NCI-H1436 treated with DMSO at 0.1 percent for 48 hours (cell line): ENCODE data around the gene SDE2.
"Not testable (repeated sequence)": the region's sequence is repeated elsewhere in the genome, so short reads cannot be mapped to it uniquely, and the experiment has no call there.

Experiments used
- DNase-seq: peaks from one replicate; lab custom pipeline; 2025; lab: John Stamatoyannopoulos, UW

The SDE2 gene

DNA sequence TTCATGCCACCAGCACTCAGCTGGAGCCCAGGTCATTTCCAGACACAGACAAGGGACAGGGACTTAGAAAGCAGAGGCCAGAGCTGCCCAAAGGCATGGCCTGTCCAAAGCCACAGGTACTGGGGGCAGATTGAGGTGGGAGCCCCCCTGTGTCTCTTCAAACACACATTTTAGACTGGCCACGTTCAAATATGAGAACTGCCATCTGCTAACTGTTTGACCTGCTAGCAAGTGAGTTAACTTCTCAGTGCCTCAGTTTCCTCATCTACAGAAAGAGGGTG, 57.3 kb downstream of the SDE2 start:
- DNase-seq: no peak

DNA sequence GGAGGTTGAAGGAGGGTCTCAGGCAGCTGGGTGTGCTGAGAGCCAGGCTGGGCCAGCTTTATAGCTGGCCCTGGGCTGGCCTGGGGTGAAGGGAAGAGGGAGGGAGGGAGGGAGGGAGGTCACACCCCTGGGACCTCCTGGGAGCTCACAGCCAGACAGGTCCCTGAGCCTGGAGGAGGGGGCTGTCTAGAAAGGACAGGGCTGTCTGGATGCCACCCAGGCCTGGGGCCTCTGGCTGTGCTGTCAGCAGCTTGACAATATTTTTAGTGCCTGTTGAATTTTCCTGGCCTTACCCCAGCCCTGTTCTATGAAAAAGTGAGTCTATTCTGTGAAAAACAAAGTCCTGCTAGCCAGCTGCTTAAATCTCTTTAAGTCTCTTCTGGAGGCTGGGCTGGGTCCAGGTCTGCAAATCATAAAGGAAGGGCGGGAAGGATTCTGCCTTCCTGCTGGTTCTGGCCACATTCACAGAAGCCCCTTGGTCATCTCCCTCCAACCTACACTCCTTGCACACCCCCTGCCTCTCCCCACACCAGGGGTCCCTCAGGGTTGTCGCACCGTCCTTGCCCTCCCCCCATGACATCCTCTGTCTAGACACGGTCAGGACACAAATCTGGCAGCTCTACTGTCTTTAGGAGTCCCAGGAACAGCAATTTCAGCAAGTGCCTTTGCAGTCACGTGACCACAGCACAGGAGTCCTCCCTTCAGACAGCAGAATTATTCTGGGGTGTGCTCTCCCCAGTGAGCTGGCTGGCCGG, 57.8 kb downstream of the SDE2 start, which contains the start of gene LEFTY2:
Gene LEFTY2, minus strand, starts transcription at position 34 of the 755 bp plus-strand sequence. CDS start 80 bp downstream, outside the sequence.
- DNase-seq: no peak

DNA sequence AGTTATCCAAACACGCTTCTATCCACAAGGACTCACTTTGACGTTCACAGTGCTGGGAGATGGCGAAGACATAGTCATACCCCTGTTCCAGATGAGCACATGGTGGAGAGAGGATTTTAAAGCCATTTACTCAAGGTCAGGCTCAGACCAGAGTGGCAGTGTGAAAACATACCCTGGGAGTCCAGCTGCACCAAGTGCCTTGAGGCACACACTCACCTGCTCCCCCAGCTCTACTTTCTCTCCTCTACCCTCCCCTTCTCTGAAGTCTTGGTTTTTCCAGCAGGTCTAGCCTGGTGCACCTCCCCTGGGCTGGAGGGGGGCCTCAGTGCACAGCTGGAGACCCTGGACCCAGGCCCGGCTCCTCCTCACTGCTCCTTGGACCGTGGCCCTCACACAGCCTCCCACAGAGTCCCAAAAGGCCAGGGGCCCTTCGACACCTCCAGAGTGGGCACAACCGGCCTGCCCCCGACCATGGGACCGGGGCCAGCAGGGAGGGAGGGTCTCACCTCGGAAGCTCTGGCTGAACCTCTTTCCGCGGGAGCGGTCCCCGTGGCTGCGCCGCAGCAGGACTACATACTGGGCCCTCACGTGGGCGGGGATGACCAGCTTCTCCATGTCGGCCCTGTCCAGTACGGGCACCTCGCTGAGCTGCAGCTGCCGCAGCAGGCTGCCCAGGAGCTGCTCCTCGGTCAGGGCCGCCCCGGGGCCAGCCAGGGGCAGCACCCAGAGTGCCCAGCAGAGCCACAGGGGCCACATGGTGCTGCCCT, 58.6 kb downstream of the SDE2 start:
- no peak for DNase-seq

- DNase-seq: not testable (repeated sequence)
Observed at GRCh38 chr1:225939939-225940310, 59.2 kb downstream of the SDE2 start.

GRCh38 chr1:225939097-225939938, 59.8 kb downstream of the SDE2 start:
- DNase-seq: not testable (repeated sequence)

- no peak for DNase-seq
Observed at GRCh38 chr1:225937048-225937968, 61.8 kb downstream of the SDE2 start.

DNA sequence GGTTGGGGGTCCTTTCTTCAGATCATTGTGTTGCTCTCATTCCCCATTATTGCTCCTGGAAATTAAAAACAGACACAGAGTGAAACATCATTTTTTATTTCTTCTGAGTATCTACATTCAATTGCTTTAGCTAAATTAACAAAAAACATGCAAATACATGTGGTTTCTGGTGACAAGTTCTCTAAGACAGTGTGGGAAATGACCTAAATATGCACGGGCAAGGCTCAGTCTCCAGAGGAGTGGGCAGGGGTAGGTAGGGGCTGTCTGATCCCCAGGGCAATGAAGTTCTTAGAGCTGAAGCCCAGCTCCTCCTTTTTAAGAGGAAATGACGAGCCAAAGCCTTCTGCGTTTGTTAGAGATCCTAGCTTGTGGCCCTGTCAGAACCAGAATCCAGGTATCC, 62.6 kb downstream of the SDE2 start:
- no peak for DNase-seq

DNA sequence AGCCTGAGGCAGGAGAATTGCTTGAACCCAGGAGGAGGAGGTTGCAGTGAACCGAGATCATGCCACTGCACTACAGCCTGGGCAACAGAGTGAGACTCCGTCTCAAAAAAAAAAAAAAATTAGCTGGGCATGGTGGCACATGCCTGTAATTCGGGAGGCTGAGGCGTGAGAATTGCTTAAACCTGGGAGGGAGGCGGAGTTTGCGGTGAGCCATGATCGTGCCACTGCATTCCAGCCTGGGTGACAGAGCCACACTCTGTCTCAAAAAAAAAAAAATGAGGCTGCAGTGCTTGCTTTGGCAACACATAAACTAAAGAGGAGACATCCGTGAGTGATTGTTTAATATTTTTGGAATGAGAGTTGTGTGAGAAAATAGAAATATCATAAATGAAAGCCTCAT, 63.1 kb downstream of the SDE2 start:
- DNase-seq: not testable (repeated sequence)

GRCh38 chr1:225934711-225935110, 64.4 kb downstream of the SDE2 start:
- no peak for DNase-seq

DNA sequence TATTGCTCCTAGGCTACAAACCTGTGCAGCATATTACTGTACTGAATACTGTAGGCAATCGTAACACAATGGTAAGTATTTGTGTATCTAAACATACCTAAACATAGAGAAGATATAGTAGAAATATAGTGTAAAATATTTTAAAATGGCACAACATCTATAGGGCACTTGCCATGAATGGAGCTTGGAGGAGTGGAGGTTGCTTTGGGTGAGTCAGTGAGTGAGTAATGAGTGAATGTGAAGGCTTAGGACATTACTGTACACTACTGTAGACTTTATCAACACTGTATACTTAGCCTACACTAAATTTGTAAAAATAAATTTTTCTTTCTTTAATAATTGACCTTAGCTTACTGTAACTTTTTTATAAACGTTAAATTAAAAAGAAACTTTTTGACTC, 66.1 kb downstream of the SDE2 start:
- no peak for DNase-seq
